K562 (cell line): ENCODE measurements around the gene PDIA5. TPM values are rescaled to one million over a fixed set of nuclear protein-coding genes. Genes with fewer than 3 reads are reported as not detected.

Experiments
- ARID4B ChIP-seq: sonication (generic); formaldehyde crosslinking; IDR thresholded peaks from 2 replicates; pipeline ENCODE4 v1.8.0; 2022; ENCODE audit warnings: mild to moderate bottlenecking, missing genetic modification reagents
- CEBPZ ChIP-seq: fragments of 150-350 bp; IDR thresholded peaks from 2 replicates; pipeline ENCODE4 v1.6.1; 2014; ENCODE audit warnings: low read depth, mild to moderate bottlenecking, low read length, borderline replicate concordance
- DACH1 ChIP-seq: fragments of 450-650 bp; IDR thresholded peaks from 2 replicates; pipeline ENCODE4 v1.6.1; 2018; ENCODE audit not compliant: partially characterized antibody
- HMG20B ChIP-seq: fragments of 250-450 bp; sonication (Bioruptor Pico); IDR thresholded peaks from 2 replicates; pipeline ENCODE4 v1.5.0; 2021; ENCODE audit warnings: mild to moderate bottlenecking
- HNRNPH1 ChIP-seq: fragments of 200-400 bp; formaldehyde crosslinking; optimal IDR thresholded peaks from 2 replicates; pipeline ENCODE3; 2017; ENCODE audit warnings: low read depth, mild to moderate bottlenecking, low read length, moderate library complexity
- NFRKB ChIP-seq: fragments of 450-650 bp; IDR thresholded peaks from 2 replicates; pipeline ENCODE4 v1.6.1; 2016; ENCODE audit warnings: low read depth
- PHF8 ChIP-seq: fragments of 200-600 bp; sonication (generic); IDR thresholded peaks from 2 replicates; pipeline ENCODE4 v1.6.1; 2012; ENCODE audit warnings: mixed run types, mild to moderate bottlenecking, inconsistent platforms, low read length, moderate library complexity, borderline replicate concordance
- RHOXF2B ChIP-seq: fragments of 250-450 bp; sonication (Bioruptor Pico); conservative IDR thresholded peaks from 2 replicates; pipeline ENCODE4 v1.5.1; 2021
- TAL1 ChIP-seq: fragments of 450-650 bp; IDR thresholded peaks from 2 replicates; pipeline ENCODE4 v1.6.1; 2016; ENCODE audit warnings: mild to moderate bottlenecking
- THRAP3 ChIP-seq: fragments of 450-650 bp; IDR thresholded peaks from 2 replicates; pipeline ENCODE4 v1.6.1; 2016; ENCODE audit warnings: mild to moderate bottlenecking, inconsistent platforms, borderline replicate concordance
- ZBTB17 ChIP-seq: fragments of 450-650 bp; formaldehyde crosslinking; IDR thresholded peaks from 2 replicates; pipeline ENCODE4 v1.4.0; 2020; ENCODE audit warnings: mild to moderate bottlenecking
- polyA plus RNA-seq, 8 experiments: library from polyadenylated mRNA; depleted of rRNA in 4 of 8; stranded (reverse) in 5 of 8; unstranded in 3 of 8; fragments of >200 nt; fragmentation: Nextera tagmentation in 2 of 8; fragmentation: Illumina TruSeq in 1 of 8; extraction: Ambion mirVana in 2 of 8; extraction: Trizol in 1 of 8; gene quantifications; 2 replicates each; pipeline versions ENCODE4 v1.2.1 to v1.2.3, GENCODE V29; 2011 to 2014; ENCODE audit warnings: inconsistent platforms in 1 of 8, missing spikeins in 1 of 8
- total RNA-seq, 7 experiments: library from RNA; depleted of rRNA in 6 of 7; stranded (reverse); fragments of >200 nt in 6 of 7; fragmentation: Illumina TruSeq in 2 of 7; extraction: Trizol in 2 of 7; gene quantifications; 2 replicates each; pipeline versions ENCODE4 v1.2.1 to v1.2.3, GENCODE V29; 2011 to 2021; ENCODE audit warnings: low replicate concordance in 1 of 7
- TF ChIP-seq, protein P1 (sequence below): fragments of 450-650 bp; conservative IDR thresholded peaks from 2 replicates; pipeline ENCODE4 v1.6.1; 2016; ENCODE audit warnings: missing genetic modification characterization, low read depth, mild to moderate bottlenecking, missing compliant biosample characterization, moderate library complexity
- TF ChIP-seq, protein P2 (sequence below), 2 experiments: IDR thresholded peaks; 2 replicates each; pipeline ENCODE4 v1.6.1; 2011; ENCODE audit warnings: borderline replicate concordance in 1 of 2, control low read depth in 1 of 2, low read depth in 1 of 2, low read length in 1 of 2, mild to moderate bottlenecking in 1 of 2, mixed read lengths in 1 of 2, moderate library complexity in 1 of 2; ENCODE audit not compliant: insufficient read depth in 1 of 2, insufficient read length in 1 of 2, poor library complexity in 1 of 2, severe bottlenecking in 1 of 2; ENCODE audit errors: extremely low read depth in 1 of 2

The PDIA5 gene
- total and polyA plus RNA-seq, 9 of the 15 experiments (the other 6 are each of a cell fraction or from before 2014, with no cell fraction given) = 3.4 to 31.8 (median 19.6) TPM

GRCh38 chr3:123066896-123067688 is at the start of gene PDIA5 (continued):
- TF ChIP-seq ARID4B (peak; percentile 38; the same call in 1 of the 2 replicates), PHF8 (peak; percentile 82; the same call in 1 of the 2 replicates), DACH1 (peak; percentile 49), RHOXF2B (CRISPR knock-in tag) (no peak), HMG20B (CRISPR knock-in tag) (no peak), THRAP3 (no peak), CEBPZ (no peak), NFRKB (no peak), HNRNPH1 (no peak), TAL1 (no peak), ZBTB17 (CRISPR knock-in tag) (no peak)
- TF ChIP-seq, protein P1, sequence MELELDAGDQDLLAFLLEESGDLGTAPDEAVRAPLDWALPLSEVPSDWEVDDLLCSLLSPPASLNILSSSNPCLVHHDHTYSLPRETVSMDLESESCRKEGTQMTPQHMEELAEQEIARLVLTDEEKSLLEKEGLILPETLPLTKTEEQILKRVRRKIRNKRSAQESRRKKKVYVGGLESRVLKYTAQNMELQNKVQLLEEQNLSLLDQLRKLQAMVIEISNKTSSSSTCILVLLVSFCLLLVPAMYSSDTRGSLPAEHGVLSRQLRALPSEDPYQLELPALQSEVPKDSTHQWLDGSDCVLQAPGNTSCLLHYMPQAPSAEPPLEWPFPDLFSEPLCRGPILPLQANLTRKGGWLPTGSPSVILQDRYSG (tag) = no peak
- TF ChIP-seq, protein P2, sequence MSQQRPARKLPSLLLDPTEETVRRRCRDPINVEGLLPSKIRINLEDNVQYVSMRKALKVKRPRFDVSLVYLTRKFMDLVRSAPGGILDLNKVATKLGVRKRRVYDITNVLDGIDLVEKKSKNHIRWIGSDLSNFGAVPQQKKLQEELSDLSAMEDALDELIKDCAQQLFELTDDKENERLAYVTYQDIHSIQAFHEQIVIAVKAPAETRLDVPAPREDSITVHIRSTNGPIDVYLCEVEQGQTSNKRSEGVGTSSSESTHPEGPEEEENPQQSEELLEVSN (IDR thresholded peaks at IDR 0.05; ENCODE audit: borderline replicate concordance in 1 of 2, extremely low read depth in 1 of 2, insufficient read depth in 1 of 2, insufficient read length in 1 of 2, low read depth in 1 of 2, low read length in 1 of 2, poor library complexity in 1 of 2, severe bottlenecking in 1 of 2) = peak; percentile 92 to 94
